ENCODE results near the gene TXNIP. TPM values are rescaled to one million over a fixed set of nuclear protein-coding genes. Genes with fewer than 3 reads are reported as not detected.

Gene TXNIP
- total RNA-seq, 1 experiment from 2014 or later, result 576 TPM

GRCh38 chr1:146019231-146020057, 23.1 kb upstream of the TXNIP start:
- no peak for DNase-seq (ENCODE audit: unreplicated experiment)
- no peak for TF ChIP-seq CTCF (IDR thresholded peaks at IDR 0.05; ENCODE audit: unreplicated experiment)
- no peak overlapping the region for H3K4me3 Mint-ChIP-seq (ENCODE audit: unreplicated experiment)
- H3K4me1 Mint-ChIP-seq (ENCODE audit: insufficient read depth, unreplicated experiment), result peaks cover 5% of the 10 kb centered on the region
- ChIA-PET CTCF (interaction anchor here (0.6 to 23.4 kb wide), 5 partner anchors 13 to 174 kb away, joined by 3 to 773 read pairs (median 24); partner anchors contain the start of genes NUDT17 and TXNIP), POLR2A (no interaction called here)
- H3K27ac Mint-ChIP-seq (ENCODE audit: low read depth, unreplicated experiment), result no peak overlapping the region
- peaks cover 23% of the 10 kb centered on the region for H3K27me3 Mint-ChIP-seq (ENCODE audit: insufficient read depth, unreplicated experiment)
- no peaks in the 10 kb centered on the region for H3K9me3 Mint-ChIP-seq (ENCODE audit: unreplicated experiment)
- BruUV-seq (replicated peaks), result no TSS peak
- no peaks in the 10 kb centered on the region for H3K36me3 Mint-ChIP-seq (ENCODE audit: insufficient read depth, unreplicated experiment)
- intact Hi-C loops (cut with micrococcal nuclease), result no loop called here

GRCh38 chr1:146016891-146017290, 20.5 kb upstream of the TXNIP start:
- TF ChIP-seq CTCF (IDR thresholded peaks at IDR 0.05; ENCODE audit: unreplicated experiment), result no peak

GRCh38 chr1:146013559-146013922, 17.2 kb upstream of the TXNIP start:
- ChIA-PET POLR2A (interaction anchor here (1.1 to 28.8 kb wide), 4 partner anchors 27 to 155 kb away, joined by 3 to 1309 read pairs (median 8); partner anchors contain the start of genes PIAS3 and TXNIP), CTCF (interaction anchor here (0.6 to 23.4 kb wide), 13 partner anchors 9 to 293 kb away, joined by 3 to 773 read pairs (median 4); partner anchors contain the start of genes NUDT17, RBM8A and TXNIP)
- intact Hi-C loops (cut with micrococcal nuclease), result loop anchor here (1.0 to 5.0 kb wide), 4 partner anchors 36 to 169 kb away; partner anchors contain the start of gene PIAS3
- Mint-ChIP-seq H3K27me3 (ENCODE audit: insufficient read depth, unreplicated experiment) (peaks cover 4% of the 10 kb centered on the region), H3K9me3 (ENCODE audit: unreplicated experiment) (no peaks in the 10 kb centered on the region), H3K4me3 (ENCODE audit: unreplicated experiment) (no peak overlapping the region), H3K27ac (ENCODE audit: low read depth, unreplicated experiment) (no peak overlapping the region), H3K4me1 (ENCODE audit: insufficient read depth, unreplicated experiment) (peaks cover 9% of the 10 kb centered on the region), H3K36me3 (ENCODE audit: insufficient read depth, unreplicated experiment) (no peaks in the 10 kb centered on the region)
- DNase-seq (ENCODE audit: unreplicated experiment), result no peak
- BruUV-seq (replicated peaks), result no TSS peak
- TF ChIP-seq CTCF (IDR thresholded peaks at IDR 0.05; ENCODE audit: unreplicated experiment), result no peak

More at GRCh38 chr1:146016891-146017290, 20.5 kb upstream of the TXNIP start:
- Mint-ChIP-seq H3K27ac (ENCODE audit: low read depth, unreplicated experiment) (no peak overlapping the region), H3K27me3 (ENCODE audit: insufficient read depth, unreplicated experiment) (peaks cover 23% of the 10 kb centered on the region), H3K4me3 (ENCODE audit: unreplicated experiment) (no peak overlapping the region), H3K9me3 (ENCODE audit: unreplicated experiment) (no peaks in the 10 kb centered on the region), H3K4me1 (ENCODE audit: insufficient read depth, unreplicated experiment) (peaks cover 14% of the 10 kb centered on the region), H3K36me3 (ENCODE audit: insufficient read depth, unreplicated experiment) (no peaks in the 10 kb centered on the region)
- DNase-seq (ENCODE audit: unreplicated experiment), result no peak
- ChIA-PET CTCF (interaction anchor here (0.6 to 23.4 kb wide), 12 partner anchors 9 to 172 kb away, joined by 3 to 773 read pairs (median 6); partner anchors contain the start of genes ITGA10, NUDT17 and TXNIP), POLR2A (interaction anchor here (0.7 to 2.5 kb wide), 9 partner anchors 9 to 125 kb away, joined by 3 to 9 read pairs (median 3); partner anchors contain the start of genes ANKRD34A, POLR3GL and TXNIP)
- intact Hi-C loops (cut with micrococcal nuclease), result no loop called here
- no TSS peak for BruUV-seq (replicated peaks)

Measured in MCF 10A (cell line).